Measurements from ENCODE around the gene GRK3.
A peak's percentile ranks its signal among the peaks of the same experiment; 100 is the strongest.

The GRK3 gene

GRCh38 chr22:25764270-25765015 lies 200.0 kb downstream of the GRK3 start:
- no peak for DNase-seq

- DNase-seq = no peak
Measured at GRCh38 chr22:25765016-25765367, 200.5 kb downstream of the GRK3 start.

- no peak for DNase-seq
Measured at GRCh38 chr22:25765801-25766200, 201.3 kb downstream of the GRK3 start.

- DNase-seq = no peak
Measured at GRCh38 chr22:25766418-25766817, 201.9 kb downstream of the GRK3 start.

- DNase-seq = no peak
Measured at GRCh38 chr22:25770333-25770732, 205.9 kb downstream of the GRK3 start.

- DNase-seq = no peak
Measured at GRCh38 chr22:25772288-25772687, 207.8 kb downstream of the GRK3 start.

GRCh38 chr22:25774575-25775026 lies 210.1 kb downstream of the GRK3 start:
- DNase-seq = peak; percentile 37

DNA sequence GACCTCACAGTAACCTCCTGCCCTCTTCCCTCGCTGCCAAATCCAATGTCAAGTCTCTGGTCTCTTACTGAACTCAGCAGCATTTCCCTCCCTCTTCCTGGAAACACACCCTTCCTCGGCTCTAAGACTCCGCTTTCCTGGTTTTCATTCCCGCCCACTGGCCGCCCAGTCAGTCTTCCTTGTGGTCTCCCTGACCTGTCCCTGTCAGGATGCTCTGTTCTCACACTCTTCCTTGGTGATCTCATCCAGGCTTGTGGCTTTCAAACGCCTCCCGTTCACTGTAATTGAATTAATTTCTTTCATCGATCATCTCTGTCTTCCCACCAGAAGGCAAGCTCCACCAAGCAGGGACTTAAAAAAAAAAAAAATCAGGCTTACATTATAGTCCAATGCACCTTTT lies 211.1 kb downstream of the GRK3 start:
- DNase-seq = no peak

DNA sequence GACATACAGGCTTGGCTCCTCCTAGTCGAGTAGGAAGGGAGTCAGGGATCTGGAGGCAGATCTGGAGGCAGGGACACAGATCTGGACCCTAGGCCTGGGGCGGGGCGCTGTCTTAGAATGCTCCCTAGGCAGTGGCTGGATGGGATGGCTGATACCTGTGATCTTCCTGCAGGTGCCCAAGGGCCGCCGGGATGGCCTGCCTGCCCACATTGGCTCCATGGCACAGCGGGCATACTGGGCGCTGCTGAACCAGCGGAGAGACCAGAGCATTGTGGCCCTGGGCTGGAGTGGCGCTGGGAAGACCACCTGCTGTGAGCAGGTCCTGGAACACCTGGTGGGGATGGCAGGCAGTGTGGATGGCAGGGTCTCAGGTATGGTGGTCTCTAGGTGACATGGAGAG lies 212.9 kb downstream of the GRK3 start:
- DNase-seq = no peak

- peak; percentile 73 for DNase-seq
Measured at GRCh38 chr22:25777870-25778269, 213.4 kb downstream of the GRK3 start.
